Astrocyte of the spinal cord (primary cell): ENCODE data around the gene ANGPTL5.
"Not testable (repeated sequence)": the region's sequence is repeated elsewhere in the genome, so short reads cannot be mapped to it uniquely, and the experiment has no call there.

Source experiments
- DNase-seq: peaks from one replicate; pipeline ENCODE4 v3.0.0; 2011; ENCODE audit warnings: low read depth, low spot score
- H3K4me3 ChIP-seq: 2 replicates; pipeline ENCODE4 v1.5.1; 2011; ENCODE audit warnings: low read depth, mild to moderate bottlenecking, low read length, moderate library complexity
- in situ Hi-C: cut with HindIII; loops from 2 replicates; pipeline ENCODE4 v1.10.0; 2017; ENCODE audit warnings: low sequenced_read_pairs
- TF ChIP-seq, protein P1 (sequence below): IDR thresholded peaks from 2 replicates; pipeline ENCODE4 v1.5.1; 2012; ENCODE audit warnings: low read depth, mild to moderate bottlenecking, low read length, inconsistent platforms

Gene ANGPTL5

DNA sequence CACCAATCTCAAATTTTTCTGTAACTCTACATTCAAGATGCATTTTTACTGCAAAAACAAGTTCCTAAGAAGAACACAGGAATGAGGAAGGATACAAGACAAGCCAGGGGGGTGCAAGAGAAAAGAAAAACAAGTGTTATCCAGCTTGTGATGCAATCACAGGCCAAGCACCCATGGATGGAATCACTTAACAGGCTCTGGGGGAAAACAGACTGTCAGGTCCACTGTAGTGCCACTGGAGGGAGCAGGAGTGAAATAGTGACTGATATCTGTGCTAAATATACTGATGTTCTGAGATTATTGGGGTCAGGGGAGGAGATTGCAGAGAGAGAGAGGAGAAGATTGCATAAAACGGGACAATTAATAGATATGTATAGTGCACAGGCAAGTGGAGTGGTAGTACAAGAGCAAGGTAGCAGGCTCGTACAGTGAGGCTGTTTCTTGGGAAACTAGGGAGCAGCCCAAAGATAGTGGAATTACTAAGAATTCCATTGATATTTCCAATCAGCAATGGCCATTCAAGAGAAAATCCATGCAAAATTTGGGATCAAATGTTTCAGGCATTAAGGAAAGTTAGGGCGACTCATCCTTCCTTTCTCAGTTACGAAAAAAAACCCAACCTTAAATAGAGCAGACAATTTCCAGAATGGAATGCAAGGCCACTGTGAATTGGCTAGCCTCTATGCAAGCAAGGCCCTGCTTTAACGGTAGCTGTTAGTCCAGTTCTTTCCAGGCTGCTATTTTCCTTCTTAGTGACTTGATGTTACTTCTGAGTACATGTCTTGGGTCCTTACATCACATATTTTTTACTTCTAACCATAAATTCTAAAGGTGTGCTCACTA is 53.7 kb downstream of the ANGPTL5 start:
- in situ Hi-C loops: no loop called here
- TF ChIP-seq, protein P1, sequence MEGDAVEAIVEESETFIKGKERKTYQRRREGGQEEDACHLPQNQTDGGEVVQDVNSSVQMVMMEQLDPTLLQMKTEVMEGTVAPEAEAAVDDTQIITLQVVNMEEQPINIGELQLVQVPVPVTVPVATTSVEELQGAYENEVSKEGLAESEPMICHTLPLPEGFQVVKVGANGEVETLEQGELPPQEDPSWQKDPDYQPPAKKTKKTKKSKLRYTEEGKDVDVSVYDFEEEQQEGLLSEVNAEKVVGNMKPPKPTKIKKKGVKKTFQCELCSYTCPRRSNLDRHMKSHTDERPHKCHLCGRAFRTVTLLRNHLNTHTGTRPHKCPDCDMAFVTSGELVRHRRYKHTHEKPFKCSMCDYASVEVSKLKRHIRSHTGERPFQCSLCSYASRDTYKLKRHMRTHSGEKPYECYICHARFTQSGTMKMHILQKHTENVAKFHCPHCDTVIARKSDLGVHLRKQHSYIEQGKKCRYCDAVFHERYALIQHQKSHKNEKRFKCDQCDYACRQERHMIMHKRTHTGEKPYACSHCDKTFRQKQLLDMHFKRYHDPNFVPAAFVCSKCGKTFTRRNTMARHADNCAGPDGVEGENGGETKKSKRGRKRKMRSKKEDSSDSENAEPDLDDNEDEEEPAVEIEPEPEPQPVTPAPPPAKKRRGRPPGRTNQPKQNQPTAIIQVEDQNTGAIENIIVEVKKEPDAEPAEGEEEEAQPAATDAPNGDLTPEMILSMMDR: peak; percentile 70
- DNase-seq: peak; percentile 71
- H3K4me3 ChIP-seq: no peak overlapping the region

DNA sequence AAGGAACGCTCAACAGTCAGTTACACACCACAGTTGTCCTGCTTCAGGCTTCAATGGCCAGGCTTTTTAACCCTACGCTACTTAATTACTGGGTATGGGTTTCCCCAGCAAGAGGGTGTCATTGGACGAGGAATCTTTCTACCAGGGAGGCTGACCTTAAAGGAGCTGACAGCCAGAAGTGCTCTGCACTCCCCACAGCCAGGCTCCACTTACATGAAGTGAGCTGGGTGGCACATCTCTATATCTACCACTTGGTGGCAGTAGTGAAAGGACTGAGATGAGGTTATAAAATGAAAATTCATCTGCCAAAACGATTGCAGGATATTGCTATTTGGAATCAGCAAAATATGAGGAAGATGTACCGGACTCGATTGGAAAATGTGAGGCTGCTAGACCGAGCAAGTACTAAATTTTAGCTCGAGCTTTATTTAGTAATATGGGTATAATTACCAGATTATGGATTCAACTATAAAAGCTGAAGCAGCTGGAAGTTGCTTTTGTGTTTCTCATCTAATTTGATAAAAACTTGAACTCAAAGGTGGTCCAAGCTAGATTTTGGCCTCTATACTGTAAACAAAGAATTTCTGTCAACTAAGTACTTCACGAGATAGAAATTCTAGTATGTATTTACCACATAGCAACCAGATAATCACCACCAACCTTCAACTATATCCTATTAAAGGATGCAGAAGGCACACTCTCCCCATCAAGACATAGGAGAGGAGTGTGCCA is 55.5 kb downstream of the ANGPTL5 start:
- in situ Hi-C loops: no loop called here
- peak; percentile 69 for DNase-seq
- TF ChIP-seq, protein P1: peak; percentile 85

DNA sequence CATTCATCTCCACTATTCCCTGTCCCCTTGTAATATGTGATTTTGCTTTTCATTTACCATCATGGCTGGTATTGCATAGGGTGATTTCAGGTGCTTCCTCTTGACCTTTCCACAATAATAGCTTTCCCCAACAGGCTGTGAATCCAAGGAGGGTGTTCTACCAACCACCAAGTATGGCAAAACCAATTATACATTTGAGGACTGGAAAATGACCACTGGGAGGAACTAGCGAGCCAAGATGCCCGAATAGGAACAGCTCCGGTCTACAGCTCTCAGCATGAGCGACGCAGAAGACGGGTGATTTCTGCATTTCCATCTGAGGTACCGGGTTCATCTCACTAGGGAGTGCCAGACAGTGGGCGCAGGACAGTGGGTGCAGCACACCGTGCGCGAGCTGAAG is 64.1 kb downstream of the ANGPTL5 start:
- in situ Hi-C loops, DNase-seq, H3K4me3 ChIP-seq: not testable (repeated sequence)
- TF ChIP-seq, protein P1: peak; percentile 14

More for the DNA sequence above, 55.5 kb downstream of the ANGPTL5 start:
- H3K4me3 ChIP-seq: no peak overlapping the region

GRCh38 chr11:101848262-101848661 is 68.1 kb downstream of the ANGPTL5 start:
- no peak overlapping the region for H3K4me3 ChIP-seq
- DNase-seq: peak; percentile 36
- in situ Hi-C loops: no loop called here
- TF ChIP-seq, protein P1: peak; percentile 13

DNA sequence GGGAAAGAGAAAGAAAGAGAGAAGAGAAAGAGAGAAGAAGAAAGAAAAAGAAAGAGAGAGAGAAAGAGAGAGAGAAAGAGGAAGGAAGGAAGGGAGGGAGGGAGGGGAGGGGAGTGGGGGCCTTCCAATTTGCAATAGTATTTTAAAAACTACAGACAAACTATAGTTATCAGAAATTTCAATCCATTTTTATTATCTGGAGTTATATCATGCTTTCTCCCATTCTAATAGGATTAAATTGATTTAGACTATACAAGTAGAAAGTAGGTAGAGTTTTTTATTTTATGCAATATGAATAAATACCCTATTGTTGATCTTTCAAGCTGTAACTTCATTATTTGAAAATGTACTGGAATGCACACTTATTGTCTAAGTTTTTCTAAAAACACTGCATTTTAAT is 71.7 kb downstream of the ANGPTL5 start:
- no peak for DNase-seq
- no peak overlapping the region for H3K4me3 ChIP-seq
- in situ Hi-C loops: no loop called here
- TF ChIP-seq, protein P1: no peak

DNA sequence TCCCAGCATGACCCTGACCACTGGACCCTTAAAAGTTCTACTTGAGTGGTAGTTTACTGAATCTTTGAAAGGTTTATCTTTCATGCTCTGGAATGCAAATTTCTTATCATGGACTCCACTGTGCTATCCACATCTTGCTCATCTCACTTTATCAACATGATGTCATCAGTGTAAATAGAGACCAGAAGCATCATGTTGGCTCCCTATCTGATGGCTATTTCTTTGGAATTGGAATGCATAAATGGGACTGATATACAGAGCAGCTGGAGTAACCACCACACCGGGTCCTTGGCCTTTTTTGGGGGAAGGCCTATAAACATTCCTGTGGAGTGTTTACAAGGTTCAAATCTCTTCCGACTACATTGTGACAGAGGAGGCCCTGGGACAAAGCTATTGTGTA is 75.6 kb downstream of the ANGPTL5 start:
- no peak for DNase-seq
- TF ChIP-seq, protein P1: no peak
- H3K4me3 ChIP-seq: no peak overlapping the region
- in situ Hi-C loops: no loop called here
